ENCODE data around the gene CDH6. TPM values are rescaled to one million over a fixed set of nuclear protein-coding genes. Genes with fewer than 3 reads are reported as not detected.

The CDH6 gene
- total RNA-seq, 1 experiment from 2014 or later: 0.12 TPM

DNA sequence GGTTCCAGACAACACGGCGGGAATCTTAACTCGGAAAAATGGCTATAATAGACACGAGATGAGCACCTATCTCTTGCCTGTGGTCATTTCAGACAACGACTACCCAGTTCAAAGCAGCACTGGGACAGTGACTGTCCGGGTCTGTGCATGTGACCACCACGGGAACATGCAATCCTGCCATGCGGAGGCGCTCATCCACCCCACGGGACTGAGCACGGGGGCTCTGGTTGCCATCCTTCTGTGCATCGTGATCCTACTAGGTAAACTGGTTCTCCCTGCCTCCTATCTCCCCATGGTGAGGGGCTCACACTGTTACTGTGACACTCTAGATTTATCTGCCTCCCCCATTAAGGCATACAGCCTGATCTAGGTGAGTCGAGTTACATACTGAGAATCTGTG, 124.2 kb downstream of the CDH6 start:
- Histone ChIP-seq H3K4me3 (replicated peaks in 1 of 2; ENCODE audit: low read depth in 1 of 2, low read length in 2 of 2) (no peak overlapping the region), H3K9me3 (ENCODE audit: control insufficient read depth in 1 of 2, insufficient read depth in 1 of 2, low read depth in 1 of 2, low read length in 2 of 2) (no peaks in the 10 kb centered on the region), H4K20me1 (ENCODE audit: insufficient read depth) (no peaks in the 10 kb centered on the region), H3K4me1 (ENCODE audit: control insufficient read depth in 1 of 2, insufficient read depth in 2 of 2, low read length in 2 of 2) (no peaks in the 10 kb centered on the region), H3K27me3 (ENCODE audit: insufficient read depth, low read length) (peaks cover 23% of the 10 kb centered on the region), H3K27ac (ENCODE audit: low read depth, low read length) (no peak overlapping the region), H3K9ac (ENCODE audit: low read length) (no peak overlapping the region), H3K9me2 (ENCODE audit: insufficient read depth) (no peaks in the 10 kb centered on the region), H2AFZ (ENCODE audit: low read depth, low read length, poor library complexity, severe bottlenecking) (no peak overlapping the region), H3K79me2 (ENCODE audit: insufficient read depth, low read length) (no peaks in the 10 kb centered on the region), H3K4me2 (ENCODE audit: low read length) (no peak overlapping the region), H3K36me3 (ENCODE audit: control insufficient read depth in 1 of 2, insufficient read depth in 2 of 2, low read length in 2 of 2) (no peaks in the 10 kb centered on the region)
- ChIA-PET POLR2A (no interaction called here), RAD21 (ENCODE audit: low non-redundant PET in 1 of 2, low total read pairs in 2 of 2, uncharacterized antibody in 2 of 2, unreplicated experiment in 2 of 2) (no interaction called here), CTCF (no interaction called here)
- DNase-seq (ENCODE audit: low read depth, low spot score): no peak
- intact Hi-C loops (cut with micrococcal nuclease): no loop called here
- 0 out of 6 replicates have a peak, but pooled peaks of 1 of the 3 experiments have one; percentile 10 for TF ChIP-seq CTCF (IDR thresholded peaks at IDR 0.05 in 2 of 3, conservative IDR thresholded peaks at IDR 0.05 in 1 of 3; ENCODE audit: borderline replicate concordance in 1 of 3, insufficient read depth in 1 of 3, low read depth in 2 of 3, low read length in 2 of 3)
- TF ChIP-seq POLR2AphosphoS5 (IDR thresholded peaks at IDR 0.05; ENCODE audit: low read depth, low read length): no peak
- no peak for TF ChIP-seq SRF (IDR thresholded peaks at IDR 0.05; ENCODE audit: low read depth)
- no peak for ATAC-seq
- BruUV-seq (replicated peaks): no TSS peak

DNA sequence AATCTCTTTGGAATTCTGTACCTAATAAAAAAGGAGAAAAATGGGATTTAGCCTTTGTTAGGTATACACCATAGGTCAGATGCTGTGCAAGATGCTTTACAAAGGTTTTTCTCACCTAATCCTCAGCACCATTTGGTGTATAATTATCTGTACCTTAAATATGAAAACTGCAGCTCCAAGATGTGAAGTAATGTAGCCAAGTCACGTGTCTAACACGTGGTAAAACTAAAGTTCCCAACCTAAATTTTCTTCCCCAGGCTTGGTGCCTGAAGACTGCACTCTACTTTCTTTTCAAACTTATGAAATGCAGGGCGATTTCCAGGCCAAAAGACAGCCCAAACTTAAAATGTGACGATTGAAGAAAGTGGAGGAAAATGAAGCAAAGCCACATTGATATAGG, 125.8 kb downstream of the CDH6 start:
- POLR2A ChIA-PET: no interaction called here
- no peak for ATAC-seq
- Histone ChIP-seq H3K27ac (ENCODE audit: low read depth, low read length) (no peak overlapping the region), H3K27me3 (ENCODE audit: insufficient read depth, low read length) (peaks cover 22% of the 10 kb centered on the region), H2AFZ (ENCODE audit: low read depth, low read length, poor library complexity, severe bottlenecking) (no peak overlapping the region), H3K4me1 (ENCODE audit: control insufficient read depth in 1 of 2, insufficient read depth in 2 of 2, low read length in 2 of 2) (no peaks in the 10 kb centered on the region), H4K20me1 (ENCODE audit: insufficient read depth) (no peaks in the 10 kb centered on the region), H3K36me3 (ENCODE audit: control insufficient read depth in 1 of 2, insufficient read depth in 2 of 2, low read length in 2 of 2) (no peaks in the 10 kb centered on the region), H3K4me2 (ENCODE audit: low read length) (no peak overlapping the region), H3K9me2 (ENCODE audit: insufficient read depth) (no peaks in the 10 kb centered on the region), H3K9me3 (ENCODE audit: control insufficient read depth in 1 of 2, insufficient read depth in 1 of 2, low read depth in 1 of 2, low read length in 2 of 2) (no peaks in the 10 kb centered on the region), H3K4me3 (replicated peaks in 1 of 2; ENCODE audit: low read depth in 1 of 2, low read length in 2 of 2) (no peak overlapping the region), H3K9ac (ENCODE audit: low read length) (no peak overlapping the region), H3K79me2 (ENCODE audit: insufficient read depth, low read length) (no peaks in the 10 kb centered on the region)
- CTCF ChIA-PET: no interaction called here
- no TSS peak for BruUV-seq (replicated peaks)
- intact Hi-C loops (cut with micrococcal nuclease): no loop called here
- RAD21 ChIA-PET (ENCODE audit: low non-redundant PET in 1 of 2, low total read pairs in 2 of 2, uncharacterized antibody in 2 of 2, unreplicated experiment in 2 of 2): no interaction called here
- DNase-seq (ENCODE audit: low read depth, low spot score): no peak
- TF ChIP-seq EZH2 (IDR thresholded peaks at IDR 0.05) (no peak), TCF7L2 (IDR thresholded peaks at IDR 0.05; ENCODE audit: borderline replicate concordance, extremely low read depth, insufficient read depth, insufficient read length) (no peak), REST (IDR thresholded peaks at IDR 0.05; ENCODE audit: low read depth) (no peak), ELF1 (IDR thresholded peaks at IDR 0.05; ENCODE audit: borderline replicate concordance, low read depth) (no peak), SRF (IDR thresholded peaks at IDR 0.05; ENCODE audit: low read depth) (no peak), YY1 (IDR thresholded peaks at IDR 0.05; ENCODE audit: extremely low read depth, insufficient replicate concordance, low read depth, low read length) (no peak), CEBPB (IDR thresholded peaks at IDR 0.05; ENCODE audit: low read depth) (no peak), POLR2A (IDR thresholded peaks at IDR 0.05; ENCODE audit: borderline replicate concordance, extremely low read depth, insufficient read depth, insufficient read length) (no peak), FOSL1 (IDR thresholded peaks at IDR 0.05; ENCODE audit: low read depth) (no peak), CTCF (IDR thresholded peaks at IDR 0.05 in 2 of 3, conservative IDR thresholded peaks at IDR 0.05 in 1 of 3; ENCODE audit: borderline replicate concordance in 1 of 3, insufficient read depth in 1 of 3, low read depth in 2 of 3, low read length in 2 of 3) (no peak), ATF3 (IDR thresholded peaks at IDR 0.05) (no peak)
